MV-4-11 (cell line): Measurements from ENCODE around the gene CLCN2.
"Not testable (repeated sequence)": the region's sequence is repeated elsewhere in the genome, so short reads cannot be mapped to it uniquely, and the experiment has no call there.

Experiments used
- DNase-seq: peaks from one replicate; lab custom pipeline; 2025; lab: John Stamatoyannopoulos, UW

The CLCN2 gene

DNA sequence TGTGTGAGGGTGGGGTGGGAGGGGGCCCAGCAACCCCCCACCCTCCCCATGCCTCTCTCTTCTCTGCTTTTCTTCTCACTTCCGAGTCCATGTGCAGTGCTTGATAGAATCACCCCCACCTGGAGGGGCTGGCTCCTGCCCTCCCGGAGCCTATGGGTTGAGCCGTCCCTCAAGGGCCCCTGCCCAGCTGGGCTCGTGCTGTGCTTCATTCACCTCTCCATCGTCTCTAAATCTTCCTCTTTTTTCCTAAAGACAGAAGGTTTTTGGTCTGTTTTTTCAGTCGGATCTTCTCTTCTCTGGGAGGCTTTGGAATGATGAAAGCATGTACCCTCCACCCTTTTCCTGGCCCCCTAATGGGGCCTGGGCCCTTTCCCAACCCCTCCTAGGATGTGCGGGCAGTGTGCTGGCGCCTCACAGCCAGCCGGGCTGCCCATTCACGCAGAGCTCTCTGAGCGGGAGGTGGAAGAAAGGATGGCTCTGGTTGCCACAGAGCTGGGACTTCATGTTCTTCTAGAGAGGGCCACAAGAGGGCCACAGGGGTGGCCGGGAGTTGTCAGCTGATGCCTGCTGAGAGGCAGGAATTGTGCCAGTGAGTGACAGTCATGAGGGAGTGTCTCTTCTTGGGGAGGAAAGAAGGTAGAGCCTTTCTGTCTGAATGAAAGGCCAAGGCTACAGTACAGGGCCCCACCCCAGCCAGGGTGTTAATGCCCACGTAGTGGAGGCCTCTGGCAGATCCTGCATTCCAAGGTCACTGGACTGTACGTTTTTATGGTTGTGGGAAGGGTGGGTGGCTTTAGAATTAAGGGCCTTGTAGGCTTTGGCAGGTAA is 15.9 kb downstream of the CLCN2 start:
- DNase-seq, result peak; percentile 76

DNA sequence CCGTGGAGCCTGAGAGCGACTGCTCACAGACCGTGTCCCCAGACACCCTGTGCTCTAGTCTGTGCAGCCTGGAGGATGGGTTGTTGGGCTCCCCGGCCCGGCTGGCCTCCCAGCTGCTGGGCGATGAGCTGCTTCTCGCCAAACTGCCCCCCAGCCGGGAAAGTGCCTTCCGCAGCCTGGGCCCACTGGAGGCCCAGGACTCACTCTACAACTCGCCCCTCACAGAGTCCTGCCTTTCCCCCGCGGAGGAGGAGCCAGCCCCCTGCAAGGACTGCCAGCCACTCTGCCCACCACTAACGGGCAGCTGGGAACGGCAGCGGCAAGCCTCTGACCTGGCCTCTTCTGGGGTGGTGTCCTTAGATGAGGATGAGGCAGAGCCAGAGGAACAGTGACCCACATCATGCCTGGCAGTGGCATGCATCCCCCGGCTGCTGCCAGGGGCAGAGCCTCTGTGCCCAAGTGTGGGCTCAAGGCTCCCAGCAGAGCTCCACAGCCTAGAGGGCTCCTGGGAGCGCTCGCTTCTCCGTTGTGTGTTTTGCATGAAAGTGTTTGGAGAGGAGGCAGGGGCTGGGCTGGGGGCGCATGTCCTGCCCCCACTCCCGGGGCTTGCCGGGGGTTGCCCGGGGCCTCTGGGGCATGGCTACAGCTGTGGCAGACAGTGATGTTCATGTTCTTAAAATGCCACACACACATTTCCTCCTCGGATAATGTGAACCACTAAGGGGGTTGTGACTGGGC is 16.7 kb downstream of the CLCN2 start:
- DNase-seq, result no peak

GRCh38 chr3:184343200-184343876 is 18.1 kb downstream of the CLCN2 start:
- no peak for DNase-seq

DNA sequence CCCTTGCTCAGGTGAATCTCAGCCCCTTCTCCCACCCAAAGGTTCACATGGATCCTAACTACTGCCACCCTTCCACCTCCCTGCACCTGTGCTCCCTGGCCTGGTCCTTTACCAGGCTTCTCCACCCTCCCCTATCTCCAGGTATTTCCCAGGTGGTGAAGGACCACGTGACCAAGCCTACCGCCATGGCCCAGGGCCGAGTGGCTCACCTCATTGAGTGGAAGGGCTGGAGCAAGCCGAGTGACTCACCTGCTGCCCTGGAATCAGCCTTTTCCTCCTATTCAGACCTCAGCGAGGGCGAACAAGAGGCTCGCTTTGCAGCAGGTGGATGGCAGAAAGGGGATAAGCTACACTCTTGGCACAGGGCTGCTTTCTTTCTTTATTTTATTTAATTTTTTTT is 19.5 kb downstream of the CLCN2 start:
- no peak for DNase-seq

- not testable (repeated sequence) for DNase-seq
Observed at GRCh38 chr3:184339451-184340135, 21.8 kb downstream of the CLCN2 start.

- DNase-seq, result no peak
Observed at GRCh38 chr3:184339001-184339400, 22.4 kb downstream of the CLCN2 start.

DNA sequence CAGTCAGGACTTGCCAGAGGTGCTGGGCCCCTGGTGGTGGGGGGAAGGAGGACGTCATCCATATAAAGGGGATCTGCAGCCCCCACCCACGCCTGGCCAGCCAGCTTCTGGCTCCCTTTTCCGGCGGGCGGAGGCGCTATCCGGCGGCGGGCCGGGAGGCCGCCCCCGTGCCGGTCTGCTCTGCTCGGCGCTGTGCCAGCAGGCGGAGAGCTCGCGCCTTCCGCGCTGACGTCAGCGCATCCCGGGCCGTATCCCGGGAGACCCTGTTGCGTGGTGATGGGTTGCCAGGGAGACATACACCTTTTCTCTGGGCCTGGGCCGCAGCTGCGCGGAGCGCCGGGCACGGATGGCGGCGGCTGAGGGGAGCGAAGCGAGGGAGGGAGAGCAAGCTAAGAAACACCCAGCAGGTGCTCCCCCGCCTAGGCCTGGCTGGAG is 22.9 kb downstream of the CLCN2 start:
- no peak for DNase-seq

GRCh38 chr3:184337981-184338380 is 23.4 kb downstream of the CLCN2 start:
- DNase-seq, result no peak

DNA sequence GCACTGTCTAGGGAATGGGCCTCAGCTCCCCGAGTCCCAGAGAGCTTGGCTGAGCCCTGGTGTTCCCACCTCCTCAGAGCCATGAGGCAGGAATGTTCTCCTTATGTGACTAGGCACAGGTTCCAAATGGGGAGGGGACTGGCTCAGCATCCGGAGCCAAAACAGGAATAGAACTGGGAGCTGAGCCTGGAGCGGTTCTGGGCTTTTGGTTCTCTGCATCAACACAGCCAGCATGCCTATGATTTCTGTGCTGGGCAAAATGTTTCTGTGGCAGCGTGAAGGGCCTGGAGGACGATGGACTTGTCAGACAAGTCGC is 24.0 kb downstream of the CLCN2 start, which contains the start of gene FAM131A:
FAM131A (plus strand) TSS at position 202 of the 316 bp plus-strand sequence; CDS start at position 233, 31 bp downstream.
- no peak for DNase-seq

GRCh38 chr3:184336547-184337398 is 24.6 kb downstream of the CLCN2 start:
- DNase-seq, result no peak

DNA sequence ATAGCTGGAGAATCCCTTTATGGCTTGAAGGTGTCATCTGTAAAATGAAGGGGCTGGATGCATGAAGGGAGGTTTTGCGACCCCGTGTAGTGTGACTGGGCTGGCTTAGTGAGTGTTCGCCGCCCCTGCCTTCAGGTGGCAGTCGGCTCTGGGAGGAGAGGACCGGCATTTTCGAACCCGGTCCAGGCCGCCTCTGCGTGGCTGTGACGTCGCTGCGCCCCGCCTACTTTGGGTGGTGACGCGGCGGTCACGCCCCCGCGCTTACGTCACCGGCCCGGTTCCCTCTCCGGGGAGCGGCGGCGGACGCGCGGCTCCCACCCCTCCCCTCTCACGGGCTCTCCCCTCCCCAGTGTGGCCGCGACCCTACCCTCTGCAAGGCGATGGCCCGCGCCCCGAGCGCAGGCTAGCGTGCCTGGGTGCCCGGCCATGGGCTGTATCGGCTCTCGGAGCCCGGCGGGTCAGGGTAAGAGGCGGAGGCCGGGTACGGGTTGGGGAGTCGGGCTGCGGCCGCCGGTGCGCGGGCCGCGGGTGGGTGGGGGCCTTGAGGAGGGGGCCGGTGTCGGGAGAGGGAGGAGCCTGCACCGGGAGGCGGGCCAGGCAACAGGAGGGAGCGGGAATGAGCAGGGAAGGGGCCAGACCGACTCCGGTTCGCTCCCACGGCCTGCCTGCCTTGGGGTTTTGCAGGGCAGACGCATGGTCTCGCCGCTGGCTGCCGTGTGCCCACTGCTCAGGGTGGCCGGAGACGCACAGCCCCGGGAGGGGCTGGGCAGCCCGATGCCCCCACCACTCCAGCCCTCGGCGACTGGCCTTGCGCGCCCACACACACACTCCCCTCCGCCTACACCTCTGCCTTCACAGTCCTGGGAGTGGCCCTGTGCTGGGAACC is 25.5 kb downstream of the CLCN2 start:
- peak; percentile 51 for DNase-seq

DNA sequence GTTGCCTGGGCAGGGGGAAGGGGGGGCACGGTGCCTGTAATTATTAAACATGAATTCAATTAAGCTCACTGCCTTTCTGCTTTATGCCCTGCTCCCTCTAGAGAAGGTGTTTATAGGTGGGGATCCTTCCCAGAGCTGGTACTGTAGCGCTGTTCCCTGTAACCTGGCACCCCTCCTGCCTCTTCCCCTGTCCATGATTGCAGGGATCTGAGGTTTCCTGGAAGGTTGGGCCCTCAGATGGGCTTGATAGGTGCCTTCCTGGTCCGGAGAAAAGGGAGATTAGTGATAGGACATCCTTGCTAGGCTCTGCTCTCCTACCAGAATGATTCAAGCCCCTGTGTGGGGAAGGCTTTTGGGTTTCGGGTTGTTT is 26.1 kb downstream of the CLCN2 start:
- DNase-seq, result no peak

- DNase-seq, result no peak
Observed at GRCh38 chr3:184334470-184335158, 26.8 kb downstream of the CLCN2 start.

DNA sequence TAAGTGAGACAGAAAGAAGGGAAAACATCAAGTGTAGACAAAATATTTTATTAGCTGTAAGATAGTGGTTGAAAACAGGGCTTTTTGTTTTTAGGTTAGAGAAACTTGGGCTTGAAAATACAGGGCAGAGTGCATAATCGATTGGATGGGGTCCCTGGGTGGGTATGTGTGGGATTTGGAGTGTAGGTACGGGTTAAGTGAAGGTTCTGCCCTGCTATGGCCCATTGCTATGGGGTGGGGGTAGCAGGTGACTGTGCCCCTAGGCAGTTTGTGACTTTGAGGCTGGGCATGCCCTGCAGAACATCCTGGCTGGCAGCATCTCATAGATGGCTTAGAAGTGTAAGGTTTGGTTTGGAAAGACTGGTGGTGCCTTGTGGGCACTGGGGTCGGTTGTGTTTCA is 27.7 kb downstream of the CLCN2 start:
- DNase-seq, result no peak

DNA sequence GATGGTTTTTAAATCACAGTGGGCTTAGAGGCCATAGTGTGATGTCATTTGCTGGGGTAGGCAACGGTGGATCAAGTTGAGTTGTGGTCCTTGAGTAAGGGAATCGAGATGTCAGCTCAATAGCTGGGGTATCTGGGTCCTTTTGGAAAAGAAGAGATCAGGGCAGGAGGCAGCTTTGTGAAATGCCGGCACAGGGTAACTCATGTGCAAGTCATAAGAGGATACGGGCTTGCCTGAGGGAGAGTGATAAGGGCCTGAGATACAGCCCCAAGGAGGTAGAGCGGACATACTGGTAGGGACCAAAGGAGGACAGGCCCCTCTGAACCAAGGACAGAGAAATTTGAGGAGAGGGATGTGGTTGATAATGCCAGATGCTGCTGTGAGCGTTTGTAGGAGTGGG is 28.2 kb downstream of the CLCN2 start:
- DNase-seq, result no peak

DNA sequence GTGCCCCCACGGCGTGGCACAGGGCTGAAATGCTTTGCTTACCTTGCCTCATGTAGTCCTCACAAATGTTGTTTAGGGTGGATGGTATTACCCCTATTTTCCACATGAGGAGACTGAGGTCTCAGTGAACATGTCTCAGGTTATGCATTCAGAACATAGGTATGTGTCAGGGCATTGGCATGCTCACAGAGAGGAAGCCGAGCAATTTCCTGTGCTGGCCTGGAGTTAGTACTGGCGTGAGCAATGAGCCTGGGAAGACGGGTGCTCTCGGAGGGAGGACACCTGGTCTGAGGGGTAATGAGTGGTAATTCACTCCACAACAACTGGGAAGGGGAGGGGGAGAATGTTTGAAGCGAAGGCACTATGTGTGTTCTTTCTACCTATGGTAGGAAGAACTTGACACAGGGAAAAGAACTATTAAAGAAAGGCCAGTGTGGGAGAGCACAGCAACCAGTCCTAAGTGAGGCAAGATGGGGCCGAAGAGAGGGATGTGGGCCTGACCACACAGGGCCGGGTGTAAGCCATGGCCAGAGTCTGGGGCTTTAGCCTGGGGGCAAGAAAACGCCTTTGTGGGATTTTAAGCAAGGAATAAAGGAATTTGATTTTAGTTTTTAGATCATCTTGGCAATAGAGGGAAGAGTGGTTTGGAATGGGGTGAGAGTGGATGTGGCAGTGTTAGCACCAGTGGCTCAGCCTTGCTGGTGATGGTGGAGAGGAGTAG is 28.9 kb downstream of the CLCN2 start:
- no peak for DNase-seq

- DNase-seq, result no peak
Observed at GRCh38 chr3:184328516-184328915, 32.9 kb downstream of the CLCN2 start.

GRCh38 chr3:184327171-184327570 is 34.2 kb downstream of the CLCN2 start:
- DNase-seq, result no peak
